HG02610 (cell line): ENCODE data around the gene SDC1.

Source experiments
- ATAC-seq: cut with Tn5 transposase; IDR thresholded peaks from one replicate; pipeline ENCODE4 v1.9.1; 2021; ENCODE audit warnings: mild to moderate bottlenecking, moderate library complexity; ENCODE audit not compliant: unreplicated experiment

The SDC1 gene

DNA sequence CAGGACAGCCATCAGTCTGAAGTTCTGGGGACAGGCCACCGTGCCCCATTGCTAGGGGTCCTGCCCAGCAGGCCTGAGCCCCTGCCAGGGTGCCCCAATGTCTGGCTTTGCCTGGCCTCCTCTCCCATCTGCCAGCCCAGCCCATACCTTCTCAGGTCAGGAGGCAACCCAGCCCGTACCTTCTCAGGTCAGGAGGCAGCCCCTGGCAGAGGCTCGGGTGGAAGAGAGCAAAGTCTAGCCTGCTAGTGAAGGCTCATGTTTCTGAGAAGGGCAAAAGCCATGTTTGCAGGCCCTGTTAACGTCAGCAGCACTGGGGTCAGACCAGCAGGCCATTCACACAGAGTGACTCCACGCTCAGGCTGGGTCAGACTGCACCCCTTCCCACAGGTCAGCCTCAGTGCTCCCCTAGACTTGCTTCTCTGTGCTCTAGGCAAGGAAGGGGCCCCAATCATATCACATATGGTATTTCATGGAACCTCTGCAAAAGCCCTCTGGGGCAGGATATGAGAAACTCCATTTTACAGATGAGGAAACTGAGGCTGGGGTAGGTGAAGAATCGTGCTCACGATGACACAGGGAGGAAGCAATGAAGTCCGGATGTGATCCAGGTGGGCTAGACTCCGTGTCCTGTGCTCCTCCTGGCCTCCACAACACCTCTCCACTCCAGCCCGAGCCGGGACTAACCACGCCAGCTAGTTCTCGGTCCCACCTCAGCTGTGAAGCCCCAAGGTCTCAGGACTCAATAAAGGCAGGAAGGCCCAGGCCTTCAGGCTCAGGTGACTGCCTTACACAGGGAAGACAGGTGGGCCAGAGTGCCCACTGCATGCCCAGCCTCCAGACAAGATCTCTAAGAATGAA is 9.5 kb downstream of the SDC1 start:
- no peak for ATAC-seq

DNA sequence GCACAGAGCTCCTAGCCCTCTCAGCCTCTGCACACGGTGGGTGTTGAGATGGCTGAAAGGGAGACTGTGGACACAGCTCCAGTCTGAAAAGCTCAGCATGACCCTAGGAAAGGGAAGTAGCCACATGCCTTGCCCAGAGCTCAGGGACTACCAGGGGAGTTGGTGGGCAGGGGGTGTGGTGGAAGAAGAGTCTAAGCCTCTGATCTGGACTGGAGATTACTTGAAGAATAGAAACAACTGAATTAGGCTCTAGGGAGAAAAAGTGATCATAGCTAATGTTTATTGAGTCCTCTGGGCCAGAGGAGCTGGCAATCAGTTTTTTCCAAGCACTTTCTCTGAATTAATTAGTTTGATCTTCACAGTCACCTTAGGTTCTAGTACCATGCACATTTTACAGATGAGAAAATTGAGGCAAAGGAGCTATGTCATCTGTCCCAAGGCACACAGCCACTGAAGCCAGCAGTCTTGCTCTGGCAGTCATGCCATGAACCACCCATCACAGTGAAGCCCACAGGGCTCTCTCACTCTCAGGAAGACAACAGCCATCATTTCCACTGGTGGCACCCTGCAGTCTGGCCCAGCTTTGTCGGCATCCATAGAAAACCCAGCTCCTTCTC is 10.3 kb downstream of the SDC1 start:
- no peak for ATAC-seq

DNA sequence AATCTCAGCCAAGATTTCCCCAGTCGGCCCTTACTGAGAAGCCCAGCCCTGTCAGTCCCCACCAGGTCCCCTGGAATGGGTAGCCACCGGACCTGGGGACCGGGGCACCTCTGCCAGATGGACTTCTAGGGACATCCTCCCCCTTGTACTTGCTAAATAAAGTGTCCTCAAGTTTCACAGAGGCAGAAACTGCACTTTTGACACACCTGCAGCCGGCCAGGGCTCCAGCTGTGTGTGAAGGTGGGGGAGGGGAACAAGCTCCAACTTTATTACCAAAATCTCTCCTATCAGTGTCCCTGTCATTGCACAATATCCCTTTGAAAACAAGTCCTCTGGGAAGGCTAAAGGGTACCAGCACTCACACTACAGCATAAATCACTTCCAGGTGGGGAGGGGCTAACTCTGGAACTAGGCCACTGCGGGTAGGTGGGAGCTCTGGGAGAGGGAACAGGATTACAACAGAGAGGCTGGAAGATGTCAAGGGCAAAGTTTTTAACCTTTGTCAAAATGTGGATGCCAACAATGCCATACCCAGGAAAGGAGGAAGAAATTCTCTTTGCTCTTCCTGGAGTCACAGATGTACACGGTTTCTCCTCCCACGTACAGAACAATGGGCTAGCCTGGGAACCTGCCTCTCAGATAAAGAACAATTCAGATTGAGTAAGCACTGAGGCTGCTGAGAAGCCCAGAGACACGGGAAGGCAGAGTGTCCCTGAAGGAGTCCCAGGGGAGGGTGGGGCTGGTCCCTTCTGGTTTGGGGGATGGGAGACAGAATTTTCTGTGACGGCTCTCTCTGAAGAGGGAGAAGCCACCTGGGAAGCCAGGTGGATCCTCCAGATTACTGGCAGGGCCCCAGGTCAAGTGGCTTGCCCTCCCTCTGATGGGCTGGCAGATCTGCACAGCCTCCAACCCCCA is 11.0 kb downstream of the SDC1 start:
- ATAC-seq, result peak; percentile 51

DNA sequence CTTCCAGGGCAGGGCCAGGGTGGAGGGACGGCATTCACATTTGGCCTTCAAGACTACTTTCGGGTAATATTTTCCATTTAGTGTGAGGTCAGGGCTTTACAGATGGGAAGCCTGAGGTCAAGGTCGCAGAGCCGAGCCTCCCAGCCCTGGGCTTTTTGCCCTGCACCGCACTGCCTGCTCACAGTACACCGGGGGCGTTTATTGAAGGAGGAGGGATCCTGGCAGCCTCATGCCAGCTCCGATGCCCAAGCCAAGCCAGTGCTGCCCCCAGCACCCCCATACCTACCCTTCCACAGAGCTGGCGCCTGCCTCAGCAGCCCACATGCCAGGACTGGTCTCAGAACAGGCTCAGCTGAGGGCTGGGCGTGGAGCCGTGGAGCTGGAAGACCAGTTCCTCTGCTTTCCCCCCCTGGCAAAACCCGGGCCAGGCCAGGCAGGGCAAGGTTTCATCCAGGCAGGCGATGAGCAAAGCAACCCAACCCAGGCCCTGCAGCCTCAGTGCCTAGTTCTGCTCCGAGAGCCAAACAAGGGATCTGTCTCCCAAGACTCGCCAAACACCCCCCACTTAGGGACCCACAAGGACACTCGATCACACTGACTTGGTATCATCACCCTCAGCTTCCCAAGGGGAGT is 11.9 kb downstream of the SDC1 start:
- ATAC-seq, result no peak

DNA sequence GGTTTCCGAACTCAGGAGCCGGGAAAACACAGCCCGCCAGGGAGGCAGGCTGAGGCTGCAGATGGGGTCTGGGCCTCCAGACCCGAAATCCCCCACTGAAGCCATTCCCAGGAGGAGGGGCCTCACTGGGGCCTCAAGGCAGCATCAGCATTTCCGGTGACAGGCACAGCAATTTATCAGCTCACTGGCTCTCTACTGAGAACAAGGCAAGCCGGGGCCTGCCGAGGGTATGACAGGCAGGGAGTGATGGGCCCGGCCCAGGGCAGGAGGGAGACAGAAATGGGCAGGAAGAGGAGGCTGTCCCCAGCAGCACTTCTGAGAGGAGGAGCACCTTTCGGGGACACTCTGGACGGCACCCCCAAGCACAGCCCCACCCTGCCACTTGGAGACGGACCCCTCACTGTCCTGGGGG is 12.5 kb downstream of the SDC1 start:
- peak; percentile 69 for ATAC-seq

DNA sequence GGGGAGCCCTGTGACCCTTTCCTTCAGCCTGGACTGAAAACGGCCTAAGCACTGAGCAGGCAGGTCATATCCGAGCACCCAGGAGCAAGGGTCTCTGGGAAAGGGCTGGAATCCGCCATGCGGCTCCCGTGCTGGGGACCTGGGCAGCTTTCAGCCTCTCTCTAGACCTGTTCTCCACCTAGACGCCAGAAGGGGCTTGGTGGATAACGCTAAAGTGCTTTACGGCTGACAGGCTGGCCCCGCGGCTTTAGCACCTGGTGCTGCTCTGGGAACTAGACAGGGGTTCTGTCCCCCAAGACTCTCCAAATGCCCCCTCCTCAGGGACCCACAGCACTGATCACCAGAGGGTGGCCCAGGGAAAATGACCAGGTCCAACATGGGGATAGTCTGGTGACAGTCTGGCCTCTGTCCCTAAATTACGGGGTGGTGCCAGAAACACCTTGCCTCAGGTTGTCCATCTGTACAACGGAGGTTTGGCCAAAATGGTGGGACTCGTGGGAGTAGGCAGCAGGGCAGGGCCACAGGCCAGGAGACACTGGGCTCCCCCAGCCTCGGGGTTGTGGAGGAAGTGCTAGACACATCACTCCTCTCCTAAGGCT is 13.0 kb downstream of the SDC1 start:
- ATAC-seq, result no peak

DNA sequence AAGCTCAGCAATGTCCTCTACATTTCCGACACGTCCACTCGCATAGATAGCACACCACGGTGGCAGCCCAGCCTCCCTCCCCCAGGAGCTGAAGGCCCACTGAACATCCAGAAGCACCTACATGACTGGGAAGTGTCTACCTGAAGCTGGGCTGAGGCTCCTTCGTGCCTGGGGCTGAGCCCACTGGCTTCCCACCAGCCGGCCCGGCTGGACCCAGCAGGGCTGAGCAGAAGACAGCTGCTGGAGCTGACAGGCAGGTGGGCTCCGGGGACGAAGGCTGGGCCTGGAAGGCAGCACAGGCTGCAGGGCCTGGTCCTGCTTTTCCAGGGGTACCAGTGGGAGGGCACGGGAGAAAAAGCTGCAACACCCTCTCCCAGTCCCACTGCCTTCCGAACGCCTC is 13.5 kb downstream of the SDC1 start:
- ATAC-seq, result no peak

DNA sequence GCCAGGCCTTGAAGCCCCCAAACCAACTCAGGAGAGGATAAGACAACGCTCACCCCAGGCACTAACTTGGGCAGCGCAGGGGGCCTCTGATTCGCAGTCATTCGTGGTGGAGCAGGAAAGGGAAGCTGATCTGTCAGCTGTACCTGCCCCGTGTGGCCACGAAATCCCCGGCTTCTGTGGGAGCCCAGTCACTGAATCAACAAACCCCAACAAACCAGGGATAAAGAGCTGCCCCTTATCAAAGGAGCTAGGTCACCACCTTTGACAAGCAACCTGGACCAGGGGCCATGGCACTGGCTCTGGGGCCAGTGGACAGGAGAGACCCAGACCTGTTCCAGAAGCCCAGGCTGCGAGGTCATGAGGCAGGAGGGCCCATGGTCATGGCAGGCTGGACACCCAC is 14.5 kb downstream of the SDC1 start:
- ATAC-seq, result no peak

DNA sequence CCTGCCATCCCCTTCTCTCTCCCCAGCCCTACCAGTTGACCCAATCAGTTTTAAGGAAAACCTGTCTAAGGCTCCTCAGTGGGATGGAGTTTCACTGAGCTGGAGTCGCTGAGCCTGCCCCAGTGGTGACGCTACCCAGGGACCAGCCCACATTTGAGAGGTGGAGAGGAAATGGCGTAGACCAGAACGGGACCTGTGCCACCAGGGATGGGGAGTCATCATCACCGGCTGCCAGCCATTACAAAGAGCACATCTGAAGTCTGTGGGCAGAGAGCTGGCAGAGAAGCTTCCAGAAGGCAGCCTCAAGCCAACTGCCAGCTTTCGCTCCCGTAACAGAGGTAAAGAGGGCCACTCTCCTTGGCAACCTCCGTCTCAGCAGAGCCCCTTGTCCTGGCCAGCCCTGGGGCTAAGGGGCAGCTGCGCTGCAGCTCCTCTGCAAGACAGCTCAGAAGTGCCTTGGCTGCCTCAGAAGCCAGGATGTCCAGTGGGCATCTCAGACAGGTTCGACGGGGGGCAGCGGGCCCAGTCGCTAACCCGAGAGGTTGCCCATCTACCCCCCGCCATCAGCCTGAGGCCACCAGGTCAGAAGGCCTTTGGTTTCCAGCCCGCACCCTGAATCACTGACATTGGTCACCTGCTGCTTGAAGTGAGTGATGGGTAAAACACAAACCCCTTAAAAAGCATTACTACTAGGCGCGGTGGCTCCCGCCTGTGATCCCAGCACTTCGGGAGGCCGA is 15.4 kb downstream of the SDC1 start:
- no peak for ATAC-seq

DNA sequence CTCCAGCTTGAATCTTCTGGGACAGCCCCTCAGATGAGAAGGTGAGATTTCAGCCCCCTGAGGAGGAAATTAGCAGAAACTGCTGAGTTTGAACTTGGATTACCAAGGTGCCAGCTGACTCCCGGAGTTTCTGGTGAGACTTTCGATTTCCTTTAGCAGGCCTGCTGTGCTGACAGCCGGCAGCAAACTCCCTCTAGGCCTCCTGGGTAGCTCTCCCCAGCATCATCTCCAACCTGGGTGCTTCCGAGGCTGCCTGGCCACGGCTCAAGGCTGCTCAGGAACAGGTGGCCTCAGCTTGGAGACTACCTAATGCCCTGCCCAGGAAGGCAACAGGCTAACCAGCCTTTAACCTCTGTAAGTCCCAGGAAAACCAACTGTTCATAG is 16.5 kb downstream of the SDC1 start:
- no peak for ATAC-seq

DNA sequence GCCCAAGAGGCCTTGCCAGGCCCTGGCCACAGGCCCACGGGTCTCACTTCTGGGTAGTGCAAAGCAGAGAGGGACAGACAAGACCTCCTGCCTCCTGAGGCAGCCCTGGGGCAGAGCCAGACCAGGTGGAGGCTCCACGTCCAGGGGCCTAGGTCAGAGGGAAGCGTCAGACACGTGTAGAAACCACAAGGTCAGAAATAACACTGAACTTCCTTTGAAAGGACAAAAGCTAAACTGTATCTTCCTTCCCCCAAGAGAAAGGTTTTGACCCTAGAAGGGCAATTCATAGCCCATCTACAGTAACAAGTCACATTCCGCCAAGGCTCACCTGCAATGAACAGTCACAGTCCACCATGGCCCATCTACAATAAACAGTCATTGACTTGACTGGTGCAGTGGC is 17.9 kb downstream of the SDC1 start:
- no peak for ATAC-seq

DNA sequence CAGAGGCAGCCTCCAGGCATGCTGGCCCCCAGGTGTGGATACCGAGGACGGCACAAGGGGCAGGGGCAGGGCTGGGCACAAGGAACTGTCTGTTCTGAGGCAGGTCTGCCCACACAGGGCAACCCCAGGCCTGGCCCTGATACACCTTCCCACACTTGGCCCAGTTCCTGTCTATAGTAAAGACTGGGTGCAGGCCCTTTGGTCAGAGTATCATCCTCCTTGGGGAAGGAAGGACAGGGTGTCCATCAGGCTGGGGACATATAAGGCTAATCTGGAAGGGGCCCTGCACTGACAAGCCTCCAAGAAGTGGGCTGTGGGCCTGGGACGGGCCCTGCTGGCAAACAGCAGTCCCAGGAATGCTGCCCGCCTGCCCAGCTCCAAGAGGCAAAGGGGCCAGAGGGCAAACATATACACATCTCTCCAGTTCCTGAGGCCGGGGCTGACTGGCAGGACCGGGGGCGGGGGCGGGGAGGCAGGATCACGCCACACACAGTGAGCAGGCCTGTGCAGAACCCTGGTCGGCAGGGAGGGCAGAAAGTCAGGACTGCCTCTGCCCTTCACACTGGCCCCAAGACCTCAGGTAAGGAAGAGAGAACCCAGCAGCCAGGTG is 18.9 kb downstream of the SDC1 start:
- ATAC-seq, result no peak

DNA sequence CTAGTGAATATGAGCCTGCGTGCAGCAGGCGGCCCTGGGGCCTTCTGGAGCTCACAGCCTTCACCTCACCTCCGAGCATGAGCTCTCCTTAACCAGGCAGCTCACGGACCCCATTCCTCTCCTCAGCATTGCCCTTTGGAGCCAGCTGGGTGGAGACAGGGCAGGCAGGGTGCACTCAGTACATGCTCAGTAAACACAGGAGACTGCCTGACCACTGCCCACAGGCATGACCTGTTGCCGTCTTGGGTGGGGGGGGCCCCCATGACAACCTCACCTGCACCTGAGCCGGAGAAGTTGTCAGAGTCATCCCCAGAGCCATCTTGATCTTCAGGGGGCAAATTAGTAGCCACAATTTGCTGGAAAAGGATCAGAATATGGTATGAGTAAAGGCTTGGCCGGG is 19.9 kb downstream of the SDC1 start:
- ATAC-seq, result no peak

DNA sequence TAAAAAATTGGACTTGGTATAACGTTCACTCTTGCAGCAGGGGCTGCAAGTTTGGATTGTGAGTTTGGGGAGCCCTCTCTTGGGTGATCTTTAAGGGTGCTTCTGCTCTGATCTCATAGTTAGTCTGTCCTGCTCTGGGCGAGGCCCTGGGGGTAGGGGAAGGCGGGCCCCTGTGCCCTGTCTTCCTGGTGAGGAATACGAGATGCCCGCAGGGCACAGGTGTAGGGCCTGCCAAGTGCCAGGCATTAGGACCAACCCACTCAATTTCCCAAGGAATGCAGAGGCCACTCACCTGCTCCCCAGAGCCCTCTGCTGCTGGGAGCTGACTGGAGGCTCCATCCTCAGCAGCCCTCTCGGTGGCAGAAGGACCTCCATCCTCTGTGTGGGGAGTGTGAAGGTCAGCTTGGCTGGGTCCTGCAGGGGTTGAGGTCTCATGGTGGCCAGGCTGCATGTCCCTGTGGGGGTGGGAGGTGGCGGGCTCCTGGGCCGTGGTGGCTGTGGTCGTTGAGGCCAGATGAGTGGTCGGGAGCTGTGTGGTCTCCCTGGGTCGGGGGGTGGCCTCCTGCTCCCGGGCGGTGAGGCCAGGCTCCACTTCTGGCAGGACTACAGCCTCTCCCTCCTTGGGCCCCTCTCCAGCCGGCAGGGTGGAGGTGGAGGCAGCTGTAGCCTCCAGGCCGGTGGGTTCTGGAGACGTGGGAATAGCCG is 21.3 kb downstream of the SDC1 start:
- no peak for ATAC-seq

DNA sequence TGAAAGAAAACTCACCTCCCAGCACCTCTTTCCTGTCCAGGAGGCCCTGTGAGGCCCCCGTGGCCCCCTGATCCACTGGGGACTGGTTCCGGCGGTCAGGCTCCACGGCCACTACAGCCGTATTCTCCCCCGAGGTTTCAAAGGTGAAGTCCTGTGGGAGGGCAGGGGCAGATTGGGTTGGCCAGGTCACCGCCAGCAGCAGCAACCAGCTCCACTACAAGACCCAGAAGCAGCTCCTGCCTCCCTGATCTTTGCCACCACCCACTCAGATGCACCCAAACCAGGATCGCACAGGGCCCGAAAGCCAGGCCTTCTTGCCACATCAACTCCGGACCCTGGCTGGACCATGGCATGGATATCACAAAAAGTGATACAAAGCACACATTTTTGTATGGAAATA is 21.9 kb downstream of the SDC1 start:
- no peak for ATAC-seq

DNA sequence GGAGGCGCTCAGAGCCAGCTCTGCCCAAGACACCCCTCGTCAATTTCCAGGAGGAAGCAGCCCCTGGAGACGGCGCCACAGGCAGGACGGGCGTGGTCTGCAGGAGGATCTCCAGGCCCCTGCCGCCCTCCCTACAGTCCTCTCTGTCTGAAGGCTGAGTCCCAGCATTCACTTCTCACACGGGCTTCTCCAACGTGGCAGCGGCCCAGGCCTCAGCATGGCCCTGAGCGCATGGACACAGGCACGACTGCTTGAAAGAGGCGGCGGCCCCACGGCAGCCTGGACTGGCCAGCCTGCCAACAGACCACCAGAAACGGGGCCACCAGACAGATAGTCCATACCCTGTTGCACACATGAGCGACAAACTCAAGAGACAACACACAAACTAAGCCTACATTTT is 23.3 kb downstream of the SDC1 start:
- no peak for ATAC-seq

DNA sequence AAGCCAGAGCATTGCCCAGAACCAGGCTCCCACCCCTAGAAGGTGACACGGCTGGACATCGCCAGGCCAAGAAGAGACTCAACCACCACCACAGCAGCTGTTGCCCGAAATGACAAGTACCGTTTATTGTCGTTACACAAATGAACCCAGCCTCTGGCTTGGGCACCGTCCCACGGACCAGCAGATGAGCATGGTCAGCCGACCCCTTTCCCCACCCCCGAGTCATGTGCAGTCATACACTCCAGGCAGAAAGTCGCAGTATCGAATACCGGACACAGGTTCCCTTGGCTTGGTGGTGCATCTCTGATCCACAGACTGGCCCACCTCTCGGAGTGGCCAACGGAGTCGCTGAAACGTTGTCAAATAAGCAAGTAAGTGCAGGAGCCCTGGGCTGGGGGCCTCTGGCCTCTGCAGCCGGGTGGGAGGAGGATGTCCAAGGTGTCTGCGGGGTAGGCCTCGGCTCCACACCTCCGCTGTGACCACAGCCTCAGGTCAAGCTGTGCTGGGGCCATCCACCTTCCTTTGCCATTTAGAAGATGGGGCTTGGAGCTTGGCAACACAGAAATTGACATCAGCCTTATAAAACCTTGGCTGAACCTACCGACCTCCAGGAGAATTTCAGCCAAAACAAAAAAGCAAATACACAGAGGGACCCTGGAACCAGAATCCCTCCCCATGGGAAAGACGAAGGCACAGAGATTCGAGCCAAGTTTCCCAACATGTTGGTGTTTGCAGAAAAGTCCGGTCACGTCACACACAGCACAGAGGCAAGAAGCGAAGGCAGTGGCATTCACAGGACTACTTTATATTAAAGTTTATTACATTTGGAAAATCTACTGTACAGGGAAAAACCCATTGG is 24.0 kb downstream of the SDC1 start:
- ATAC-seq, result no peak

DNA sequence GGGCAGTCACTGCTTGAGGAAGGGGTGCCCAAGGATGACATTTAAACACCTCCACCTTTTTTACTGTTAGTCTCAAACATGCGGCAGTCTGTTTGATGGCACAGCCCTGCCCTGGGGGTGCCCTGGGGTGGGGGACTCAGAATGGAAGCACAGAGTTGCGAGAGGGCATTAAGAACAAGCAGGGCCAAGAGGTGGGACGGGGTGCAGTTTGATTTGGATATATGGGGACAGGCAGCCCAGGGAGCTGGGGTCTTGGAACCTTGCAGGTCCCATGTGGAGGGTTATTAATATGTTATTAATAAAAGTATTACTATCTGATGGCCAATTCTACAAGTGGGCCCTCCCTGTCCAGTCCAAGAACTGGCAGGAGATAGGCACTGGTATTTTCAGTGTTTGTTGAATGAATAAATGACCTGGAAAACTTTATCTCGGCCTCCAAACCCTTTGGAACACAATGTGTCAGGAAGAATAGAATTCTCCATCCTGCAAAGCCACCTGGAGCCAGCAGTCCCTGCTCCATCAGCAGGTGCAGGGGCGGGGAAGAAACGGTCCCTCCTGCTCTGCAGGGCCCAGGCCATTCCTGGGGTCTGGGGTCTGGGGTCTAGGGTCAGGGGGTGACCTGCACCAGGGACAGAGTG is 25.2 kb downstream of the SDC1 start:
- ATAC-seq, result no peak
